HG03460 (cell line): ENCODE data around the gene NPC1.

Source experiments
- ATAC-seq: cut with Tn5 transposase; IDR thresholded peaks from one replicate; pipeline ENCODE4 v1.9.1; 2021; ENCODE audit not compliant: unreplicated experiment

NPC1 gene

DNA sequence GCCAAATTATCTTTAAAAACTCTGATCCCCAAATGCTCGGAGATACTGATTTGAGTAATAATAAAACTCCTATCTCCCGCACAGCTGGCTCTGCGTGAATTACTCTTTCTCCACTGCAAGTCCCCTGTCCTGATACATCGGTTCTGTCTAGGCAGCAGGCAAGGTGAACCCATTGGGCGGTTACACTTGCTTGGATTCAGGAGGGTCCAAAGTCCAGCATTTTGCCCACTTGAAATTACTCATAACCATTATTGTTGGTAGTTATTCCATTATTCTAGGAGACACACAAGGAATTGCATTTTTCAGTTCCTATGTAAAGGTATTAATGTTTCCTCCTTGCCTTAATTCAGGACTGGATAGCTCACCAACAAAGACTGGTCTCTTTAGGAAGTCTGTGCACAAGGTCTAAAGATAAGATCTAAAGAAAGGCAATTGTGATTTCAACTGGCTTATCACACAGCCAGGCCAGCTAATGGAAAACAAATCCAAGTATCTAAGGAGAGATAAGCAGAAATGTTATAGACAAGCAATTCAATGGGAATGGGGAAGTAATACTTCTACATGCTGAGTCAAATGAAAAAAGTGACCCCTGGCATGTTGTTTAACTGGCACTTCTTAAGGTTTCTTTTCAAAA lies 23.2 kb upstream of the NPC1 start:
- no peak for ATAC-seq

GRCh38 chr18:23608211-23608610 lies 21.9 kb upstream of the NPC1 start:
- no peak for ATAC-seq

- ATAC-seq: no peak
These were observed 19.6 kb upstream of the NPC1 start for GRCh38 chr18:23605941-23606340.

GRCh38 chr18:23599809-23600208 lies 13.5 kb upstream of the NPC1 start:
- no peak for ATAC-seq

DNA sequence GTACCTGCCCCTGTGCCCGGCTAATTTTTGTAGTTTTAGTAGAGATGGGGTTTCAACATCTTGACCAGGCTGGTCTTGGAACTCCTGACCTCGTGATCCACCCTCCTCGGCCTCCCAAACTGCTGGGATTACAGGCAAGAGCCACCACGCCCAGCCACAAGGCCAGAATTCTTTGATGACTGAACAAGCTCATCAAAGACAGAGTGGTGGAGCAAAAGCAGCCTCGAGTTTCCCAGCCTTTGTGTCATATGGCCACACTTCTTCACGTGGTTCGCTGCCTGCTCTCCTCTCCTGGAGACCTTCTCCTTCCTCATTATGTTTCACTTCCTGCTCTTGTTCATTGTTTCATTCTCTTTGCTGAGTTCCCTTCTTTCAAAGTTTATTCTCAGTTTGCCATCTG lies 9.9 kb upstream of the NPC1 start:
- ATAC-seq: no peak

- ATAC-seq: no peak
These were observed 9.3 kb upstream of the NPC1 start for GRCh38 chr18:23595591-23595990.

DNA sequence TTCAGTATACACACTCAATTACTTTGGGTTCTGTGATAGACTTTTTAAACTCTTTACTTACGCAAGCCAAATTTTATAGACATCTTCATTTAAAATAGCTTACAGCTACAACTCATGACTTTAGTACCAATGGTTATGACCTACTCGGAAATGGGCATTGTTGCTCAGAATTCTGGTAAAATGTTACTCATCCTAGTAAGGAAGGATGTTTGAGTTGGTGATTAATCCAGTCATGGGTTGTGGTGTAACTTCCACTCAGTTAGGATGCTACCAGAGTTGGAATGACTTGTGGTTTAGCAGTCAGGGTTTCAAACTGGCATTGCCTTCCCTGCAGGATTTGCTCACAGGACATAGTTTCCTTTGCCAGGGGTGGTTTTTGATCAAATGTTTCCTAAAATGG lies 7.4 kb upstream of the NPC1 start:
- ATAC-seq: no peak

- ATAC-seq: no peak
These were observed 6.6 kb upstream of the NPC1 start for GRCh38 chr18:23592911-23593310.

GRCh38 chr18:23591011-23591410 lies 4.7 kb upstream of the NPC1 start:
- ATAC-seq: no peak

GRCh38 chr18:23588836-23589560 lies 2.7 kb upstream of the NPC1 start:
- no peak for ATAC-seq

DNA sequence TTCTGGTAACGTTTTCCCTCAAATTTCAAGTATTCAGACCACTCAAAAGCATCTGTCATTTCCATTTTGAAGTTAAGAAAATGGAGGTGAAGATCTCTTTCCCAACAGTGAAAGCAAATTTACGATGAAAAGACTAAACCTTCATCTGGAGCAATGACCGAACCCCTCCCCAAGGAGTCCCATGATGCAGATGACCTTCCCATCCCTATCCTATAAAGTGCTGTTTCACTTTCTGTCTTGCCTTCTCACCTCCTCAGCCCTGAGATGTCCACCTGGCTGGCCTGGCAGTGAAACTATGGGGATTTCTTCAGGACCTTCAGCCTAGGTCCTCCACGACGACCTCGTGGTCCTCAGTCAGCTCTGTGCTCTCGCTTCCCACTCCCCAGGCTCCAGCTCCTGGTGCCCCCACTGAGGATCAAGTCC lies 925 bp upstream of the NPC1 start:
- ATAC-seq: no peak

- ATAC-seq: peak; percentile 19
These were observed 433 bp downstream of the NPC1 start for GRCh38 chr18:23585897-23586248.

- ATAC-seq: no peak
These were observed 1.1 kb downstream of the NPC1 start for GRCh38 chr18:23585007-23585871.

GRCh38 chr18:23584019-23584983 lies 2.0 kb downstream of the NPC1 start:
- no peak for ATAC-seq

DNA sequence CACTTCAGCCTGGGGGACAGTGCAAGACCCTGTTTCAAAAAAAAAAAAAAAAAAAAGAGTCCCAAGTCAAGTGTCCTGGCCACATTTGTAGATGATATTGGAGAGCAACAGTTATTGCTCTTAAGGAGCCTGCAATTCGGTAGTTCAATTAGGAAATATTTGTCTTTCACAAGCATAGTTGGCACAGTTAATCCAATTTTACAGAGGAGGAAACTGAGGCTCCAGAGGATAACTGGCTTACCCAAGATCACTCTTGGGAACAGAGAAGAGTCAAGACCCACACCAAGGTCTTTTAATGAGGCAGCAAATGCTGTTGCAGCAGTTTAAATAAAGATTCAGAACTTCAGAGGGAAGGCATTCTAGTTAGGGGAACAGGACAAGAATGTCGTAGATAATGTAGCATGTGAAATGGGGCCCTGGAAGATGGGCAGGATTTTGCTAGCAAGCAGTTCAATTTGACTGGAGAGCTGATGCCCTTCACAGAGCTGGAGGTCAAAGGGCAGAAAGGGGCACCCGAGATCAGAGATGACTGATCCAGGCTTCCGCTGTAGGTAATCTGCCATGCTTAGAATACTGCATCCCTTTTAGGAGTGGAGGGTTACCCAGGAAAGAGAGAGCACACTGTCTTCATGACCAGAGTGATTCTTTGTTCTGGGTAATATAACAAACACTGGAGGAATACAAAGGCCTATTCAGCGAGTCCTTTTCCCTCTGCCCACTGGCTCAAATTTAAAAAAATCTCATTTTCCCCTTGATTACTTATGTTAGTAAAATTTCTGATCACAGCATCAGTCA lies 3.0 kb downstream of the NPC1 start:
- ATAC-seq: no peak

GRCh38 chr18:23580677-23581367 lies 5.5 kb downstream of the NPC1 start:
- ATAC-seq: no peak

GRCh38 chr18:23578891-23579653 lies 7.2 kb downstream of the NPC1 start:
- ATAC-seq: no peak

DNA sequence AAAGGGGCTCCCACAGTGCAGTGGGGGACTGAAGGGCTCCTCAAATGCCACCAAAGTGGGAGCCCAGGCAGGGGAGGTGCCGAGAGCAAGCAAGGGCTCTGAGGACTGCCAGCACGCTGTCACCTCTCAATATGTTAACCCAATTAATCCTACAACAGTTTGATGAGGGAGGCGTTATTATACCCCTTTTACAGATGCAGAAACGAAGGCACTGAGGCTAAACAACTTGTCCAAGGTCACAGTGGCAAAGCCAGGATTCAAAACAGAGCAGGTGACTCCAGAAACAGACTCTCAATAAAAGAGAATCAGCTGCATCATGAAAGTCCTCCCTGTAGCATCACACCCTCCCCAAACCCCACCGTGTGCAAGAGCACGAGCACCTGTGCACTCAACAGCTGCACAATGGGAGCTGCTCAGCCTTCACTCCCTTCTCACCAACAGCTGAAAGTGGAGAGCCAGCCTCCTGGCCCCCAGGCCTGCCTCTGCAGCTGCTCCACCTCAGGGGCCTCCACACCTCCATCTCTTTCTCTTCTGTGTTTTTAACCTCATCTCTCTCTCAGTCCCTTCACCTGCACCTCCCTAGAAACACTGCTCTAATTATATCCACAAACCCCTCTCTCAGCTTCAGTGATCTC lies 8.1 kb downstream of the NPC1 start:
- no peak for ATAC-seq
